Left lung (tissue), 10 donors: ENCODE data around the gene MLXIPL. TPM values are rescaled to one million over a fixed set of nuclear protein-coding genes. Genes with fewer than 3 reads are reported as not detected.

Source experiments
- ATAC-seq: fragments of 200-7000 bp; cut with Tn5 transposase; one replicate; pipeline ENCODE4 v1.9.1; 2020; ENCODE audit warnings: moderate library complexity
- DNase-seq, 4 donors: peaks; one replicate each; pipeline ENCODE4 v3.0.0-alpha.2; 2013 to 2020
- H3K27ac ChIP-seq, 2 donors: fragments of 200-600 bp; sonication (generic) in 1 of 2; one replicate each; pipeline versions ENCODE4 v1.5.0 to v1.8.0; 2020 to 2021
- H3K27me3 ChIP-seq, 2 donors: fragments of 200-600 bp; sonication (generic) in 1 of 2; one replicate each; pipeline versions ENCODE4 v1.5.0 to v1.8.0; 2020 to 2021
- H3K36me3 ChIP-seq, 2 donors: fragments of 200-600 bp; sonication (generic) in 1 of 2; one replicate each; pipeline versions ENCODE4 v1.5.0 to v1.8.0; 2020 to 2021
- H3K4me1 ChIP-seq, 2 donors: fragments of 200-600 bp; one replicate each; pipeline ENCODE4 v1.8.0; 2021
- H3K4me3 ChIP-seq, 2 donors: fragments of 200-600 bp; sonication (generic) in 1 of 2; one replicate each; pipeline versions ENCODE4 v1.5.0 to v1.8.0; 2020 to 2021; ENCODE audit warnings: mild to moderate bottlenecking in 1 of 2
- H3K9me3 ChIP-seq, 2 donors: fragments of 200-600 bp; sonication (generic) in 1 of 2; one replicate each; pipeline versions ENCODE4 v1.5.0 to v1.8.0; 2020 to 2021
- intact Hi-C, 2 donors: fragments of 100-400 bp; cut with DNase I; formaldehyde crosslinking; loops; one replicate each; pipeline versions ENCODE4 v1.11.2 to v1.14.2; 2022
- polyA plus RNA-seq, 6 donors: library from polyadenylated mRNA; unstranded; fragments of 120-200 nt; gene quantifications; one replicate each; pipeline ENCODE4 v1.2.1, GENCODE V29; 2013; ENCODE audit not compliant: insufficient read length in 6 of 6
- total RNA-seq, 2 donors: library from RNA; stranded (reverse); fragmentation: NEBNext Ultra II Directional; extraction: Animal tissue kit (Norgen Biotek cat#: 25700); gene quantifications; one replicate each; pipeline ENCODE4 v1.2.1, GENCODE V29; 2021
- TF ChIP-seq, protein P1 (sequence below), 2 donors: fragments of 200-600 bp; sonication (generic) in 1 of 2; IDR thresholded peaks; one replicate each; pipeline versions ENCODE4 v1.5.0 to v1.8.0; 2021; ENCODE audit warnings: antibody characterized with exemption in 2 of 2
- donor health status: DM: no; HTN: yes; CAD: no.
- donor health status: DM: no; HTN: no; CAD: no.

Gene MLXIPL
- total and polyA plus RNA-seq, 8 donors = 0.67 to 6.2 (median 2.5) TPM

DNA sequence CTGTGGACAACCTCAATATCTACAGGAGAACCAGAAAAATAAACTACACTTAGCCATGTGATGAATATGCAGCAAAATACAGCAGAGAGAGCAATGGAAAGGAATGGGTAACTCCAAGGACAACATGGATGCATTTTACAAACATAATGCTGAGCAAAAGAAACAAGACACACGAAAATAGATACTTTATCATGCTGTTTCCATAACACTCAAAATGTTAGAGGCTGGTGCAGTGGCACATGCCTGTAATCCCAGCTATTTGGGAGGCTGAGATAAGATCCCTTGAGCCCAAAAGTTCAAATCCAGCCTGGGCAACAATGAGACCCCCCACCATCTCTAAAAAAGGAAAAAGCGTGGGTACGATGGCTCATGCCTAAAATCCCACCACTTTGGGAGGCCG lies 75.1 kb downstream of the MLXIPL start:
- H3K36me3 ChIP-seq = peaks cover 0 to 92% of the 10 kb centered on the region in 2 donors
- no peak for ATAC-seq
- intact Hi-C loops = no loop called here

DNA sequence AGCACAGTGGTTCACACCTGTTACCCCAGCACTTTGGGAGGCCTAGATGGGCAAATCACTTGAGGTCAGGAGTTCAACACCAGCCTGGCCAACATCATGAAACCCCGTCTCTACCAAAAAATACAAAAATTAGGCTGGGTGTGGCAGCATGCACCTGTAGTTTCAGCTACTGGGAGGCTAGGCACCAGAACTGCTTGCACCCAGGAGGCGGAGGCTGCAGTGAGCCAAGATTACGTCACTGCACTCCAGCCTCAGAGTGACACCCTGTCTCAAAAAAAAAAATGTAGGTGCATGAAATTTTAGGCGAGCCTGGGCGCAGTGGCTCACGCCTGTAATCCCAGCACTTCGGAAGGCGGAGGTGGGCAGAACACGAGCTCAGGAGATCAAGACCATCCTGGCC lies 76.5 kb downstream of the MLXIPL start:
- peaks cover 0 to 22% of the 10 kb centered on the region in 2 donors for H3K4me1 ChIP-seq
- no peak overlapping the region for H3K27ac ChIP-seq
- TF ChIP-seq, protein P1, sequence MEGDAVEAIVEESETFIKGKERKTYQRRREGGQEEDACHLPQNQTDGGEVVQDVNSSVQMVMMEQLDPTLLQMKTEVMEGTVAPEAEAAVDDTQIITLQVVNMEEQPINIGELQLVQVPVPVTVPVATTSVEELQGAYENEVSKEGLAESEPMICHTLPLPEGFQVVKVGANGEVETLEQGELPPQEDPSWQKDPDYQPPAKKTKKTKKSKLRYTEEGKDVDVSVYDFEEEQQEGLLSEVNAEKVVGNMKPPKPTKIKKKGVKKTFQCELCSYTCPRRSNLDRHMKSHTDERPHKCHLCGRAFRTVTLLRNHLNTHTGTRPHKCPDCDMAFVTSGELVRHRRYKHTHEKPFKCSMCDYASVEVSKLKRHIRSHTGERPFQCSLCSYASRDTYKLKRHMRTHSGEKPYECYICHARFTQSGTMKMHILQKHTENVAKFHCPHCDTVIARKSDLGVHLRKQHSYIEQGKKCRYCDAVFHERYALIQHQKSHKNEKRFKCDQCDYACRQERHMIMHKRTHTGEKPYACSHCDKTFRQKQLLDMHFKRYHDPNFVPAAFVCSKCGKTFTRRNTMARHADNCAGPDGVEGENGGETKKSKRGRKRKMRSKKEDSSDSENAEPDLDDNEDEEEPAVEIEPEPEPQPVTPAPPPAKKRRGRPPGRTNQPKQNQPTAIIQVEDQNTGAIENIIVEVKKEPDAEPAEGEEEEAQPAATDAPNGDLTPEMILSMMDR (IDR thresholded peaks at IDR 0.05) = no peak
- no peaks in the 10 kb centered on the region for H3K9me3 ChIP-seq
- intact Hi-C loops = no loop called here
- H3K4me3 ChIP-seq = no peak overlapping the region
- no peaks in the 10 kb centered on the region for H3K27me3 ChIP-seq
- ATAC-seq = no peak
- DNase-seq = no peak
- H3K36me3 ChIP-seq = peaks cover 0 to 92% of the 10 kb centered on the region in 2 donors

More for the DNA sequence above, 75.1 kb downstream of the MLXIPL start:
- Histone ChIP-seq H3K4me3 (no peak overlapping the region), H3K4me1 (peaks cover 0 to 25% of the 10 kb centered on the region in 2 donors), H3K27me3 (no peaks in the 10 kb centered on the region), H3K9me3 (no peaks in the 10 kb centered on the region), H3K27ac (no peak overlapping the region)
- no peak for DNase-seq
- TF ChIP-seq, protein P1 (IDR thresholded peaks at IDR 0.05) = no peak

DNA sequence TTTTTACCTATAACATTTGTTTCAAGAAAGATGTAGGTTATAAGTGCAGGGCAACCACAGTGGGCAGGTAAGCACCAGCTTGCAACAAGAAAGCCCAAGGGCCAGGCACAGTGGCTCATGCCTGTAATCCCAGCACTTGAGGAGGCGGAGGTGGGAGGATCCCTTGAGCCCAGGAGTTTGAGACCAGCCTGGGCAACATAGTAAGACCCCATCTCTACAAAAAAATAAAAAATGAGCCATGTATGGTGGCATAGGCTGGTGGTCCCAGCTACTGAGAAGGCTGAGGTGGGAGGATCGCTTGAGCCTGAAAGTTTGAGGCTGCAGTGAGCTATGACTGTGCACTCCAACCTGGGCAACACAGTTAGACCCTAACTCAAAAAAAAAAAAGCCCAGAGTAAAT lies 79.6 kb downstream of the MLXIPL start:
- H3K9me3 ChIP-seq = no peaks in the 10 kb centered on the region
- H3K36me3 ChIP-seq = peaks cover 0 to 95% of the 10 kb centered on the region in 2 donors
- TF ChIP-seq, protein P1 (IDR thresholded peaks at IDR 0.05) = no peak
- H3K4me1 ChIP-seq = peaks cover 0 to 17% of the 10 kb centered on the region in 2 donors
- ATAC-seq (no peak), DNase-seq (no peak)
- intact Hi-C loops = no loop called here
- H3K4me3 ChIP-seq = no peak overlapping the region
- H3K27me3 ChIP-seq = no peaks in the 10 kb centered on the region
- no peak overlapping the region for H3K27ac ChIP-seq

Other genes with a start within 250 kb of the MLXIPL start
- gene FZD9, start 190.7 kb downstream of the MLXIPL start, total RNA-seq = under 1 TPM; 0.41 to 0.55 TPM
- gene FZD9, start 190.7 kb downstream of the MLXIPL start, polyA plus RNA-seq = under 1 TPM; 0.37 to 0.84 (median 0.63) TPM
- gene BAZ1B, start 102.2 kb downstream of the MLXIPL start, total RNA-seq = 10 to 100 TPM; 51.7 to 55.8 TPM
- 10 to 100 TPM; 69.6 to 84.8 (median 74.2) TPM for gene BAZ1B, start 102.2 kb downstream of the MLXIPL start, polyA plus RNA-seq
- gene BCL7B, start 66.8 kb downstream of the MLXIPL start, total RNA-seq = 10 to 100 TPM; 46.0 to 57.8 TPM
- gene BCL7B, start 66.8 kb downstream of the MLXIPL start, polyA plus RNA-seq = 10 to 100 TPM; 27.9 to 37.5 (median 31.8) TPM
- 10 to 100 TPM; 29.9 to 38.8 TPM for gene TBL2, start 45.9 kb downstream of the MLXIPL start, total RNA-seq
- gene TBL2, start 45.9 kb downstream of the MLXIPL start, polyA plus RNA-seq = 10 to 100 TPM; 35.4 to 41.0 (median 39.8) TPM
- gene VPS37D, start 43.3 kb upstream of the MLXIPL start, total RNA-seq = 1 to 10 TPM in 1 of 2 donors, under 1 TPM in 1; 0.89 to 2.0 TPM
- 10 to 100 TPM in 1 of 6 donors, 1 to 10 TPM in 5; 6.2 to 10.1 (median 8.3) TPM for gene VPS37D, start 43.3 kb upstream of the MLXIPL start, polyA plus RNA-seq
- gene DNAJC30, start 58.9 kb upstream of the MLXIPL start, total RNA-seq = 10 to 100 TPM; 10.3 to 10.4 TPM
- gene DNAJC30, start 58.9 kb upstream of the MLXIPL start, polyA plus RNA-seq = 10 to 100 TPM in 2 of 6 donors, 1 to 10 TPM in 4; 7.2 to 10.4 (median 9.1) TPM
- 10 to 100 TPM; 44.6 to 66.3 TPM for gene BUD23, start 59.1 kb upstream of the MLXIPL start, total RNA-seq
- 10 to 100 TPM; 73.9 to 95.0 (median 80.2) TPM for gene BUD23, start 59.1 kb upstream of the MLXIPL start, polyA plus RNA-seq
- gene STX1A, start 95.1 kb upstream of the MLXIPL start, total RNA-seq = 1 to 10 TPM; 5.4 to 6.9 TPM
- gene STX1A, start 95.1 kb upstream of the MLXIPL start, polyA plus RNA-seq = 10 to 100 TPM in 4 of 6 donors, 1 to 10 TPM in 2; 7.2 to 11.5 (median 10.2) TPM
- 10 to 100 TPM; 35.6 to 36.3 TPM for gene ABHD11, start 114.3 kb upstream of the MLXIPL start, total RNA-seq
- 10 to 100 TPM; 12.5 to 19.9 (median 14.4) TPM for gene ABHD11, start 114.3 kb upstream of the MLXIPL start, polyA plus RNA-seq
- gene CLDN3, start 145.7 kb upstream of the MLXIPL start, total RNA-seq = 10 to 100 TPM; 23.8 to 35.9 TPM
- 10 to 100 TPM; 10.1 to 23.8 (median 17.0) TPM for gene CLDN3, start 145.7 kb upstream of the MLXIPL start, polyA plus RNA-seq
- 100 to 1,000 TPM; 108 to 219 TPM for gene CLDN4, start 206.5 kb upstream of the MLXIPL start, total RNA-seq
- gene CLDN4, start 206.5 kb upstream of the MLXIPL start, polyA plus RNA-seq = 10 to 100 TPM; 67.1 to 99.4 (median 86.7) TPM
- 1 to 10 TPM; 1.5 to 2.6 TPM for gene METTL27, start 218.0 kb upstream of the MLXIPL start, total RNA-seq
- 1 to 10 TPM; 2.1 to 6.4 (median 4.6) TPM for gene METTL27, start 218.0 kb upstream of the MLXIPL start, polyA plus RNA-seq
- gene TMEM270, start 236.6 kb upstream of the MLXIPL start, total RNA-seq = not detected
- gene TMEM270, start 236.6 kb upstream of the MLXIPL start, polyA plus RNA-seq = not detected